WTC11 (cell line): Measurements from ENCODE around the gene COX7A2. TPM values are rescaled to one million over a fixed set of nuclear protein-coding genes. Genes with fewer than 3 reads are reported as not detected.

Experiments
- ATAC-seq: fragments of 200-7000 bp; cut with Tn5 transposase; 2 replicates; pipeline ENCODE4 v1.10.0; 2021; ENCODE audit warnings: mild to moderate bottlenecking, moderate library complexity
- CTCF ChIA-PET: fragments of 300-600 bp; sonication (Branson Sonifier 250); formaldehyde crosslinking; loops from one replicate; lab custom pipeline; 2021; ENCODE audit warnings: antibody characterized with exemption; lab: Charles Lee
- POLR2A ChIA-PET: fragments of 350-600 bp; sonication (Branson Sonifier 250); formaldehyde crosslinking; loops from one replicate; lab custom pipeline; 2021; ENCODE audit warnings: antibody characterized with exemption; lab: Charles Lee
- DNase-seq: peaks from one replicate; pipeline ENCODE4 v3.0.0; 2021; ENCODE audit warnings: low spot score
- H3K27ac Mint-ChIP-seq: 2 replicates; pipeline ENCODE4 v1.8.0; 2021; ENCODE audit warnings: mixed read lengths
- H3K27me3 Mint-ChIP-seq: 2 replicates; pipeline ENCODE4 v1.8.0; 2021; ENCODE audit warnings: low read depth, mild to moderate bottlenecking, moderate library complexity, mixed read lengths
- H3K36me3 Mint-ChIP-seq: 2 replicates; pipeline ENCODE4 v1.8.0; 2021; ENCODE audit warnings: mixed read lengths
- H3K4me1 Mint-ChIP-seq: 2 replicates; pipeline ENCODE4 v1.8.0; 2022; ENCODE audit warnings: mixed read lengths
- H3K4me3 Mint-ChIP-seq: 2 replicates; pipeline ENCODE4 v1.8.0; 2021; ENCODE audit warnings: mild to moderate bottlenecking, moderate library complexity, mixed read lengths
- H3K9me3 Mint-ChIP-seq: 2 replicates; pipeline ENCODE4 v1.8.0; 2021; ENCODE audit warnings: mixed read lengths
- CREB1 ChIP-seq: sonication (generic); formaldehyde crosslinking; IDR thresholded peaks from 2 replicates; pipeline ENCODE4 v1.8.0; 2023; ENCODE audit warnings: mild to moderate bottlenecking, missing genetic modification reagents
- FOXP1 ChIP-seq: sonication (generic); formaldehyde crosslinking; IDR thresholded peaks from 2 replicates; pipeline ENCODE4 v1.8.0; 2022; ENCODE audit warnings: missing genetic modification reagents, mild to moderate bottlenecking, moderate library complexity, borderline replicate concordance
- HMGXB4 ChIP-seq: sonication (generic); formaldehyde crosslinking; IDR thresholded peaks from 2 replicates; pipeline ENCODE4 v1.8.1; 2023; ENCODE audit warnings: mild to moderate bottlenecking, moderate library complexity, missing genetic modification reagents
- IRF1 ChIP-seq: sonication (generic); formaldehyde crosslinking; IDR thresholded peaks from 2 replicates; pipeline ENCODE4 v1.8.0; 2023; ENCODE audit warnings: missing genetic modification reagents
- MAX ChIP-seq: sonication (generic); formaldehyde crosslinking; IDR thresholded peaks from 2 replicates; pipeline ENCODE4 v1.8.0; 2022; ENCODE audit warnings: mild to moderate bottlenecking, missing genetic modification reagents
- MXD4 ChIP-seq: fragments of 250-450 bp; sonication (Bioruptor Pico); IDR thresholded peaks from 2 replicates; pipeline ENCODE4 v1.8.0; 2021; ENCODE audit warnings: mild to moderate bottlenecking, moderate library complexity, borderline replicate concordance
- NFATC4 ChIP-seq: fragments of 250-450 bp; sonication (Bioruptor Pico); IDR thresholded peaks from 2 replicates; pipeline ENCODE4 v1.9.0; 2021; ENCODE audit warnings: mild to moderate bottlenecking
- NR1H2 ChIP-seq: sonication (generic); formaldehyde crosslinking; IDR thresholded peaks from 2 replicates; pipeline ENCODE4 v1.9.0; 2021; ENCODE audit warnings: mild to moderate bottlenecking, moderate library complexity, missing genetic modification reagents
- PRDM15 ChIP-seq: sonication (generic); formaldehyde crosslinking; IDR thresholded peaks from 2 replicates; pipeline ENCODE4 v1.8.0; 2022; ENCODE audit warnings: missing genetic modification reagents
- SP1 ChIP-seq: sonication (generic); formaldehyde crosslinking; conservative IDR thresholded peaks from 2 replicates; pipeline ENCODE4 v1.8.1; 2022; ENCODE audit warnings: missing genetic modification reagents
- TP53 ChIP-seq: sonication (generic); formaldehyde crosslinking; IDR thresholded peaks from 2 replicates; pipeline ENCODE4 v1.8.1; 2023; ENCODE audit warnings: mild to moderate bottlenecking, missing genetic modification reagents
- USF1 ChIP-seq: sonication (generic); formaldehyde crosslinking; IDR thresholded peaks from 2 replicates; pipeline ENCODE4 v1.8.0; 2022; ENCODE audit warnings: mild to moderate bottlenecking, missing genetic modification reagents
- USF2 ChIP-seq: sonication (generic); formaldehyde crosslinking; IDR thresholded peaks from 2 replicates; pipeline ENCODE4 v1.8.1; 2023; ENCODE audit warnings: mild to moderate bottlenecking, missing genetic modification reagents, moderate library complexity
- ZNF219 ChIP-seq: sonication (generic); formaldehyde crosslinking; IDR thresholded peaks from 2 replicates; pipeline ENCODE4 v1.8.0; 2023; ENCODE audit warnings: missing genetic modification reagents, mild to moderate bottlenecking, borderline replicate concordance
- ZNF263 ChIP-seq: sonication (generic); formaldehyde crosslinking; IDR thresholded peaks from 2 replicates; pipeline ENCODE4 v1.8.1; 2022; ENCODE audit warnings: low read depth, mild to moderate bottlenecking, moderate library complexity, missing genetic modification reagents
- ZNF317 ChIP-seq: sonication (generic); formaldehyde crosslinking; IDR thresholded peaks from 2 replicates; pipeline ENCODE4 v1.8.1; 2023; ENCODE audit warnings: low read depth, mild to moderate bottlenecking, moderate library complexity, missing genetic modification reagents, borderline replicate concordance
- ZNF423 ChIP-seq: fragments of 250-450 bp; sonication (Bioruptor Pico); IDR thresholded peaks from 2 replicates; pipeline ENCODE4 v2.1.2; 2022; ENCODE audit warnings: mild to moderate bottlenecking, moderate library complexity
- ZSCAN18 ChIP-seq: fragments of 250-450 bp; sonication (Bioruptor Pico); IDR thresholded peaks from 2 replicates; pipeline ENCODE4 v2.1.2; 2022; ENCODE audit warnings: mild to moderate bottlenecking, moderate library complexity
- total RNA-seq: library from RNA; stranded (reverse); gene quantifications from 3 replicates; pipeline ENCODE4 v1.2.3, GENCODE V29; 2021

The COX7A2 gene
- total RNA-seq, 1 experiment from 2014 or later, result 472 TPM

- Mint-ChIP-seq H3K27me3 (peaks cover 68% of the 10 kb centered on the region), H3K4me3 (peak overlapping the region; percentile 87), H3K9me3 (no peaks in the 10 kb centered on the region), H3K4me1 (peaks cover 31% of the 10 kb centered on the region), H3K36me3 (no peaks in the 10 kb centered on the region), H3K27ac (no peak overlapping the region)
- TF ChIP-seq USF2 (CRISPR knock-in tag) (no peak), HMGXB4 (CRISPR knock-in tag) (0 out of 2 replicates have a peak, but pooled peaks have one; percentile 13), ZNF219 (CRISPR knock-in tag) (no peak), NR1H2 (CRISPR knock-in tag) (no peak), IRF1 (CRISPR knock-in tag) (no peak), TP53 (CRISPR knock-in tag) (no peak), ZSCAN18 (CRISPR knock-in tag) (no peak), ZNF317 (CRISPR knock-in tag) (no peak), MXD4 (CRISPR knock-in tag) (no peak), MAX (CRISPR knock-in tag) (peak; percentile 55; the same call in 1 of the 2 replicates), CREB1 (CRISPR knock-in tag) (no peak), PRDM15 (CRISPR knock-in tag) (no peak), ZNF423 (CRISPR knock-in tag) (peak; percentile 26; the same call in 1 of the 2 replicates), FOXP1 (no peak; the same call in 1 of the 2 replicates), USF1 (CRISPR knock-in tag) (no peak), SP1 (CRISPR knock-in tag) (0 out of 2 replicates have a peak, but pooled peaks have one; percentile 28), ZNF263 (CRISPR knock-in tag) (no peak), NFATC4 (CRISPR knock-in tag) (no peak)
- peak; percentile 68 for DNase-seq
- ATAC-seq, result peak; percentile 36
- ChIA-PET POLR2A (no interaction called here), CTCF (interaction anchor here (0.8 to 1.9 kb wide), 10 partner anchors 9 to 1469 kb away, joined by 3 to 7 read pairs (median 4); no protein-coding TSS in a partner anchor)
These were observed 41.5 kb downstream of the COX7A2 start for GRCh38 chr6:75201901-75202672.
